Sigmoid colon (tissue), 4 donors: ENCODE measurements around the gene FJX1.

Experiments used
- EP300 ChIP-seq, 4 donors: sonication (generic); formaldehyde crosslinking; IDR thresholded peaks; one replicate each; pipeline ENCODE4 v1.6.1; 2017; ENCODE audit warnings: antibody characterized with exemption in 4 of 4
- POLR2A ChIP-seq, 2 donors: fragments of 450-650 bp; IDR thresholded peaks; one replicate each; pipeline ENCODE4 v1.6.1; 2016; ENCODE audit warnings: antibody characterized with exemption in 2 of 2, mild to moderate bottlenecking in 2 of 2, moderate library complexity in 2 of 2
- POLR2AphosphoS5 ChIP-seq, 4 donors: sonication (generic); formaldehyde crosslinking; IDR thresholded peaks; one replicate each; pipeline ENCODE4 v1.6.1; 2017; ENCODE audit warnings: antibody characterized with exemption in 4 of 4
- TF ChIP-seq, protein P1 (sequence below), 4 experiments: fragments of 450-650 bp in 3 of 4; fragments of 200-600 bp in 1 of 4; IDR thresholded peaks; one replicate each; pipeline ENCODE4 v1.5.1; 2016 to 2019; ENCODE audit warnings: antibody characterized with exemption in 4 of 4, mild to moderate bottlenecking in 3 of 4, moderate library complexity in 2 of 4

DNA sequence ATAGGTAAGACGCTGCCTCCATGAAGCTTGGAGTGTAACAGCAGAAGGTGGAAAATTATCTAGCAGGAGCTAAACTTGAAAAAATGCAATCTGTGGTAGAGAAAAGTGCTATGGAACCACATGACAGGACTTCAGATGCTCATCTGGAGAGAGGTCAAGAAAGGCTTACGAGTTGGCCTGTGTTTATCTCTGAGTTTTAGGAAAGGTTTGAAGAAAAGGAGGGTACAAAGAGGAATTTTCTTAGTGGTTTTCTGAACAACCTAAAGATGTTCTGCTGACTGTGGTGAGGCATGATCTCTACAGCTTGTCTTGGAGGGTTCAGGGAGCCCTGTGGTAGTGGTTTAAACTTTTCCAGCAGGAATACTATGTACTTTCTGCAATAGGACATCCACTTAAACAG is 8.2 kb downstream of the FJX1 start:
- TF ChIP-seq, protein P1, sequence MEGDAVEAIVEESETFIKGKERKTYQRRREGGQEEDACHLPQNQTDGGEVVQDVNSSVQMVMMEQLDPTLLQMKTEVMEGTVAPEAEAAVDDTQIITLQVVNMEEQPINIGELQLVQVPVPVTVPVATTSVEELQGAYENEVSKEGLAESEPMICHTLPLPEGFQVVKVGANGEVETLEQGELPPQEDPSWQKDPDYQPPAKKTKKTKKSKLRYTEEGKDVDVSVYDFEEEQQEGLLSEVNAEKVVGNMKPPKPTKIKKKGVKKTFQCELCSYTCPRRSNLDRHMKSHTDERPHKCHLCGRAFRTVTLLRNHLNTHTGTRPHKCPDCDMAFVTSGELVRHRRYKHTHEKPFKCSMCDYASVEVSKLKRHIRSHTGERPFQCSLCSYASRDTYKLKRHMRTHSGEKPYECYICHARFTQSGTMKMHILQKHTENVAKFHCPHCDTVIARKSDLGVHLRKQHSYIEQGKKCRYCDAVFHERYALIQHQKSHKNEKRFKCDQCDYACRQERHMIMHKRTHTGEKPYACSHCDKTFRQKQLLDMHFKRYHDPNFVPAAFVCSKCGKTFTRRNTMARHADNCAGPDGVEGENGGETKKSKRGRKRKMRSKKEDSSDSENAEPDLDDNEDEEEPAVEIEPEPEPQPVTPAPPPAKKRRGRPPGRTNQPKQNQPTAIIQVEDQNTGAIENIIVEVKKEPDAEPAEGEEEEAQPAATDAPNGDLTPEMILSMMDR (IDR thresholded peaks at IDR 0.05), result no peak
- no peak for TF ChIP-seq POLR2AphosphoS5 (IDR thresholded peaks at IDR 0.05)
- no peak for TF ChIP-seq POLR2A (IDR thresholded peaks at IDR 0.05)
- TF ChIP-seq EP300 (IDR thresholded peaks at IDR 0.05), result no peak
